GM18502 (cell line): ENCODE results near the gene EIF4ENIF1.
A peak's percentile ranks its signal among the peaks of the same experiment; 100 is the strongest.
"Not testable (repeated sequence)": the region's sequence is repeated elsewhere in the genome, so short reads cannot be mapped to it uniquely, and the experiment has no call there.

Source experiments
- ATAC-seq: cut with Tn5 transposase; IDR thresholded peaks from one replicate; pipeline ENCODE4 v1.9.1; 2021; ENCODE audit warnings: mild to moderate bottlenecking; ENCODE audit not compliant: unreplicated experiment, poor library complexity

The EIF4ENIF1 gene

GRCh38 chr22:31493355-31493754 is 3.7 kb upstream of the EIF4ENIF1 start:
- ATAC-seq: not testable (repeated sequence)

- no peak for ATAC-seq
Measured at GRCh38 chr22:31492151-31492550, 2.5 kb upstream of the EIF4ENIF1 start.

- no peak for ATAC-seq
Measured at GRCh38 chr22:31491218-31491962, 1.7 kb upstream of the EIF4ENIF1 start.

GRCh38 chr22:31490496-31490925 is 869 bp upstream of the EIF4ENIF1 start:
- ATAC-seq: peak; percentile 70

- peak; percentile 17 for ATAC-seq
Measured at GRCh38 chr22:31488988-31489617, 539 bp downstream of the EIF4ENIF1 start.

GRCh38 chr22:31488346-31488883 is 1.2 kb downstream of the EIF4ENIF1 start:
- no peak for ATAC-seq

GRCh38 chr22:31486951-31487350 is 2.7 kb downstream of the EIF4ENIF1 start:
- no peak for ATAC-seq

- ATAC-seq: not testable (repeated sequence)
Measured at GRCh38 chr22:31486369-31486768, 3.3 kb downstream of the EIF4ENIF1 start.

GRCh38 chr22:31482470-31482869 is 7.2 kb downstream of the EIF4ENIF1 start:
- ATAC-seq: not testable (repeated sequence)

GRCh38 chr22:31481129-31481528 is 8.5 kb downstream of the EIF4ENIF1 start:
- ATAC-seq: no peak

- ATAC-seq: no peak
Measured at GRCh38 chr22:31477329-31477728, 12.3 kb downstream of the EIF4ENIF1 start.

- ATAC-seq: no peak
Measured at GRCh38 chr22:31475800-31476199, 13.8 kb downstream of the EIF4ENIF1 start.

- no peak for ATAC-seq
Measured at GRCh38 chr22:31474743-31475142, 14.9 kb downstream of the EIF4ENIF1 start.

- no peak for ATAC-seq
Measured at GRCh38 chr22:31465307-31465706, 24.3 kb downstream of the EIF4ENIF1 start.

- ATAC-seq: no peak
Measured at GRCh38 chr22:31461699-31462098, 27.9 kb downstream of the EIF4ENIF1 start.

GRCh38 chr22:31451709-31452571 is 37.7 kb downstream of the EIF4ENIF1 start:
- no peak for ATAC-seq

- no peak for ATAC-seq
Measured at GRCh38 chr22:31449506-31449905, 40.1 kb downstream of the EIF4ENIF1 start.

GRCh38 chr22:31448382-31448781 is 41.3 kb downstream of the EIF4ENIF1 start:
- ATAC-seq: no peak

GRCh38 chr22:31447337-31447736 is 42.3 kb downstream of the EIF4ENIF1 start:
- ATAC-seq: no peak

- no peak for ATAC-seq
Measured at GRCh38 chr22:31446767-31447166, 42.9 kb downstream of the EIF4ENIF1 start.

GRCh38 chr22:31446208-31446607 is 43.4 kb downstream of the EIF4ENIF1 start:
- ATAC-seq: no peak
